HG02763 (cell line): Measurements from ENCODE around the gene FOXJ2.
"Not testable (repeated sequence)": the region's sequence is repeated elsewhere in the genome, so short reads cannot be mapped to it uniquely, and the experiment has no call there.

Source experiments
- ATAC-seq: cut with Tn5 transposase; IDR thresholded peaks from one replicate; pipeline ENCODE4 v1.9.1; 2021; ENCODE audit warnings: mild to moderate bottlenecking, moderate library complexity; ENCODE audit not compliant: unreplicated experiment

FOXJ2 gene

GRCh38 chr12:8058506-8058905, 26.0 kb downstream of the FOXJ2 start:
- no peak for ATAC-seq

GRCh38 chr12:8064131-8064530, 31.6 kb downstream of the FOXJ2 start:
- ATAC-seq: no peak

- ATAC-seq: peak; percentile 53
Observed at GRCh38 chr12:8065991-8066594, 33.6 kb downstream of the FOXJ2 start, which contains the start of gene C3AR1. C3AR1 (minus strand) TSS chr12:8066359; CDS start chr12:8060185, 6,174 bp downstream.

GRCh38 chr12:8069582-8069981, 37.1 kb downstream of the FOXJ2 start:
- ATAC-seq: no peak

- not testable (repeated sequence) for ATAC-seq
Observed at GRCh38 chr12:8071820-8072219, 39.3 kb downstream of the FOXJ2 start.

- no peak for ATAC-seq
Observed at GRCh38 chr12:8075935-8076334, 43.4 kb downstream of the FOXJ2 start.

- ATAC-seq: no peak
Observed at GRCh38 chr12:8076366-8076765, 43.9 kb downstream of the FOXJ2 start.

GRCh38 chr12:8077207-8077606, 44.7 kb downstream of the FOXJ2 start:
- no peak for ATAC-seq

GRCh38 chr12:8078398-8078797, 45.9 kb downstream of the FOXJ2 start:
- no peak for ATAC-seq

GRCh38 chr12:8078916-8079315, 46.4 kb downstream of the FOXJ2 start:
- ATAC-seq: no peak

GRCh38 chr12:8080120-8080519, 47.6 kb downstream of the FOXJ2 start:
- no peak for ATAC-seq

- ATAC-seq: no peak
Observed at GRCh38 chr12:8081251-8081920, 48.9 kb downstream of the FOXJ2 start.

GRCh38 chr12:8082808-8083100, 50.2 kb downstream of the FOXJ2 start:
- no peak for ATAC-seq

- ATAC-seq: not testable (repeated sequence)
Observed at GRCh38 chr12:8084351-8084750, 51.8 kb downstream of the FOXJ2 start.

GRCh38 chr12:8087666-8088065, 55.1 kb downstream of the FOXJ2 start:
- ATAC-seq: no peak

- ATAC-seq: peak; percentile 56
Observed at GRCh38 chr12:8088574-8088973, 56.1 kb downstream of the FOXJ2 start.

GRCh38 chr12:8089277-8089676, 56.8 kb downstream of the FOXJ2 start:
- not testable (repeated sequence) for ATAC-seq

- ATAC-seq: no peak
Observed at GRCh38 chr12:8089716-8090115, 57.2 kb downstream of the FOXJ2 start.

- no peak for ATAC-seq
Observed at GRCh38 chr12:8093291-8093690, 60.8 kb downstream of the FOXJ2 start.

- no peak for ATAC-seq
Observed at GRCh38 chr12:8096281-8096915, 63.9 kb downstream of the FOXJ2 start.

GRCh38 chr12:8099235-8099634, 66.7 kb downstream of the FOXJ2 start:
- ATAC-seq: no peak
